ENCODE results near the gene ITGAX. TPM values are rescaled to one million over a fixed set of nuclear protein-coding genes. Genes with fewer than 3 reads are reported as not detected.

Gene ITGAX
- total RNA-seq, 6 experiments from 2014 or later: 2.0 to 15.3 (median 5.2) TPM

GRCh38 chr16:31347445-31347844 is 7.5 kb upstream of the ITGAX start:
- Histone ChIP-seq H3K4me3 (no peak overlapping the region), H3K27me3 (no peaks in the 10 kb centered on the region), H3K36me3 (no peaks in the 10 kb centered on the region), H3K4me1 (no peaks in the 10 kb centered on the region), H3K9me3 (no peaks in the 10 kb centered on the region), H3K27ac (no peak overlapping the region)
- WGBS (ENCODE audit: insufficient coverage, low coverage, low lambda C conversion rate, missing lambda C conversion rate): 41% methylated on average over 4 of the region's 5 CpGs
- TF ChIP-seq CTCF (IDR thresholded peaks at IDR 0.05): no peak
- intact Hi-C loops (cut with DNase I): no loop called here
- DNase-seq (peak in 1 of 3 donors; percentile 15), ATAC-seq (no peak)

- WGBS (ENCODE audit: insufficient coverage, low coverage, low lambda C conversion rate, missing lambda C conversion rate): 10% methylated on average over 3 of the region's 3 CpGs
- intact Hi-C loops (cut with DNase I): no loop called here
- H3K27me3 ChIP-seq: no peaks in the 10 kb centered on the region
- no peaks in the 10 kb centered on the region for H3K36me3 ChIP-seq
- H3K4me1 ChIP-seq: no peaks in the 10 kb centered on the region
- TF ChIP-seq CTCF (IDR thresholded peaks at IDR 0.05) (no peak), POLR2A (IDR thresholded peaks at IDR 0.05) (no peak)
- no peaks in the 10 kb centered on the region for H3K9me3 ChIP-seq
- DNase-seq (no peak), ATAC-seq (no peak)
- no peak overlapping the region for H3K27ac ChIP-seq
- no peak overlapping the region for H3K4me3 ChIP-seq
These were observed 6.4 kb upstream of the ITGAX start for GRCh38 chr16:31348579-31348978.

- intact Hi-C loops (cut with DNase I): loop anchor here in 1 of 2 donors (10.0 kb wide), 1 partner anchor 126 kb away; no protein-coding TSS in a partner anchor
- DNase-seq (no peak), ATAC-seq (peak in 3 of 4 donors; percentile 26 to 43 (median 40))
- Histone ChIP-seq H3K27ac (no peak overlapping the region), H3K27me3 (no peaks in the 10 kb centered on the region), H3K4me3 (no peak overlapping the region), H3K9me3 (no peaks in the 10 kb centered on the region), H3K36me3 (no peaks in the 10 kb centered on the region), H3K4me1 (no peaks in the 10 kb centered on the region)
- TF ChIP-seq CTCF (IDR thresholded peaks at IDR 0.05): no peak
- TF ChIP-seq POLR2A (IDR thresholded peaks at IDR 0.05): peak; percentile 26
- WGBS (ENCODE audit: insufficient coverage, low coverage, low lambda C conversion rate, missing lambda C conversion rate): 65% methylated on average over 11 of the region's 12 CpGs
These were observed 4.5 kb upstream of the ITGAX start for GRCh38 chr16:31350275-31351005.

- ATAC-seq: no peak
These were observed 3.6 kb upstream of the ITGAX start for GRCh38 chr16:31351246-31351941.

More at GRCh38 chr16:31351246-31351941, 3.6 kb upstream of the ITGAX start:
- Histone ChIP-seq H3K36me3 (no peaks in the 10 kb centered on the region), H3K9me3 (no peaks in the 10 kb centered on the region), H3K4me1 (no peaks in the 10 kb centered on the region), H3K27me3 (no peaks in the 10 kb centered on the region), H3K27ac (peak overlapping the region in 1 of 3 donors; percentile 71), H3K4me3 (no peak overlapping the region)
- no peak for TF ChIP-seq CTCF (IDR thresholded peaks at IDR 0.05)
- TF ChIP-seq POLR2A (IDR thresholded peaks at IDR 0.05): no peak
- DNase-seq: no peak
- 57% methylated on average over 16 of the region's 19 CpGs for WGBS (ENCODE audit: insufficient coverage, low coverage, low lambda C conversion rate, missing lambda C conversion rate)
- intact Hi-C loops (cut with DNase I): loop anchor here in 1 of 2 donors (10.0 kb wide), 1 partner anchor 127 kb away; no protein-coding TSS in a partner anchor
